Prostate gland (tissue), 2 donors: ENCODE measurements around the gene RMDN3. TPM values are rescaled to one million over a fixed set of nuclear protein-coding genes. Genes with fewer than 3 reads are reported as not detected.
A peak's percentile ranks its signal among the peaks of the same experiment; 100 is the strongest.

ENCODE experiments used
- DNase-seq: peaks from one replicate; pipeline ENCODE4 v3.0.0-alpha.2; 2019; ENCODE audit warnings: low spot score
- H3K27ac ChIP-seq, 2 donors: fragments of 200-600 bp; sonication (generic); 2 replicates each; pipeline ENCODE4 v1.5.1; 2017 to 2019
- H3K27me3 ChIP-seq: fragments of 200-600 bp; sonication (generic); replicated peaks from 2 replicates; pipeline ENCODE4 v1.5.1; 2019; ENCODE audit not compliant: insufficient read depth
- H3K36me3 ChIP-seq, 2 donors: fragments of 200-600 bp; sonication (generic); 1 replicate in 1 of 2; 2 replicates in 1 of 2; pipeline versions ENCODE4 v1.5.1 to v1.8.1; 2017 to 2019
- H3K4me1 ChIP-seq: fragments of 200-600 bp; sonication (generic); replicated peaks from 2 replicates; pipeline ENCODE4 v1.5.1; 2019
- H3K4me3 ChIP-seq, 2 donors: fragments of 200-600 bp; sonication (generic); 2 replicates each; pipeline ENCODE4 v1.5.1; 2017 to 2019
- H3K9me3 ChIP-seq: fragments of 200-600 bp; sonication (generic); 2 replicates; pipeline ENCODE4 v1.5.1; 2017
- CTCF ChIP-seq, 4 experiments: fragments of 200-600 bp in 2 of 4; fragments of 450-650 bp in 2 of 4; sonication (generic) in 2 of 4; IDR thresholded peaks; 1 replicate in 3 of 4; 2 replicates in 1 of 4; pipeline ENCODE4 v1.5.1; 2016 to 2019; ENCODE audit warnings: antibody characterized with exemption in 4 of 4, mild to moderate bottlenecking in 2 of 4, moderate library complexity in 2 of 4
- POLR2A ChIP-seq: fragments of 450-650 bp; IDR thresholded peaks from one replicate; pipeline ENCODE4 v1.6.1; 2016; ENCODE audit warnings: antibody characterized with exemption, mild to moderate bottlenecking
- POLR2AphosphoS5 ChIP-seq: sonication (generic); formaldehyde crosslinking; IDR thresholded peaks from one replicate; pipeline ENCODE4 v1.6.1; 2017; ENCODE audit warnings: antibody characterized with exemption
- WGBS: methylation state at CpG from one replicate; pipeline ENCODE4 v1.1.5; 2018; 5-methylcytosine and 5-hydroxymethylcytosine counted together
- intact Hi-C: fragments of 100-400 bp; cut with DNase I; formaldehyde crosslinking; loops from one replicate; pipeline ENCODE4 v1.14.2; 2022
- total RNA-seq, 2 donors: library from RNA; depleted of rRNA; stranded (reverse); fragments of >200 nt; gene quantifications; one replicate each; pipeline ENCODE4 v1.1.0, GENCODE V29; 2016

The RMDN3 gene
- total RNA-seq = 10 to 100 TPM; 28.2 to 31.9 TPM

- no peaks in the 10 kb centered on the region for H3K27me3 ChIP-seq
- DNase-seq = peak; percentile 91
- H3K9me3 ChIP-seq = no peaks in the 10 kb centered on the region
- intact Hi-C loops = no loop called here
- H3K36me3 ChIP-seq = peaks cover 0 to 9% of the 10 kb centered on the region in 2 donors
- under 1% methylated on average over 64 of the region's 66 CpGs for WGBS
- H3K4me1 ChIP-seq = no peaks in the 10 kb centered on the region
- H3K27ac ChIP-seq = peak within 1 kb of the TSS; percentile 85 to 91
- peak; percentile 94 for TF ChIP-seq POLR2A
- peak in 3 of 4 experiments; percentile 27 to 71 (median 57) for TF ChIP-seq CTCF (IDR thresholded peaks at IDR 0.05)
- peak; percentile 94 for TF ChIP-seq POLR2AphosphoS5
- peak within 1 kb of the TSS; percentile 71 to 74 for H3K4me3 ChIP-seq
Measured at GRCh38 chr15:40754883-40755811, at the start of gene RMDN3. Gene RMDN3 (minus strand): TSS chr15:40755254. CDS start chr15:40754783, 471 bp downstream.

DNA sequence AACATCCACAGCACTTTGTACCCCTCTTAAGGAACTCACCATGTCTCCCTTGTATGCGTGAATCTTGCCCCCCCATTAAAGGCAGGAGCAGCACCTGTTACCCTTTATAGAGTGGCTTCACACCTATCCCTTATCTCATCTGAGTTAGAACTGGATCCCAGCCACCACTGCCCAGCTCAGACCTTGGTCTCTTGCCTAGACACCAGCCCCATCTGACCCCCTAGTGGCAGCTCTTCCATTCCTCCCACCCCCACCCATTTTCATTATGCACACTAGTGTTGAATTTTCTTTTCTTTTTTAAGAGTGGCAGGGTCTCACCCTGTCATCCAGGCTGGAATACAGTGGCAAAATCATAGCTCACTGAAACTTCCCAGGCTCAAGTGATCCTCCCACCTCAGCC lies 48.6 kb upstream of the RMDN3 start:
- H3K4me3 ChIP-seq = no peak overlapping the region
- WGBS = 88% methylated on average over 1 of the region's 1 CpG
- no peaks in the 10 kb centered on the region for H3K9me3 ChIP-seq
- no peak overlapping the region for H3K27ac ChIP-seq
- H3K4me1 ChIP-seq = peaks cover 3% of the 10 kb centered on the region
- no peak for DNase-seq
- intact Hi-C loops = loop anchor here (5.0 kb wide), 1 partner anchor 36 kb away; the partner anchor contains the start of gene C15orf62
- no peak for TF ChIP-seq CTCF (IDR thresholded peaks at IDR 0.05)
- TF ChIP-seq POLR2A = no peak
- TF ChIP-seq POLR2AphosphoS5 = no peak
- no peaks in the 10 kb centered on the region for H3K27me3 ChIP-seq
- no peaks in the 10 kb centered on the region for H3K36me3 ChIP-seq

GRCh38 chr15:40803076-40803475 lies 48.0 kb upstream of the RMDN3 start:
- peaks cover 3% of the 10 kb centered on the region for H3K4me1 ChIP-seq
- TF ChIP-seq CTCF (IDR thresholded peaks at IDR 0.05) (no peak), POLR2AphosphoS5 (no peak), POLR2A (no peak)
- H3K4me3 ChIP-seq = no peak overlapping the region
- 72% methylated on average over 2 of the region's 2 CpGs for WGBS
- H3K9me3 ChIP-seq = no peaks in the 10 kb centered on the region
- H3K27ac ChIP-seq = no peak overlapping the region
- intact Hi-C loops = loop anchor here (5.0 kb wide), 1 partner anchor 36 kb away; the partner anchor contains the start of gene C15orf62
- H3K36me3 ChIP-seq = no peaks in the 10 kb centered on the region
- no peaks in the 10 kb centered on the region for H3K27me3 ChIP-seq
- no peak for DNase-seq

GRCh38 chr15:40799523-40799922 lies 44.5 kb upstream of the RMDN3 start:
- H3K27ac ChIP-seq = no peak overlapping the region
- WGBS = 93% methylated on average over 3 of the region's 3 CpGs
- no peaks in the 10 kb centered on the region for H3K27me3 ChIP-seq
- H3K9me3 ChIP-seq = no peaks in the 10 kb centered on the region
- no peak for DNase-seq
- H3K36me3 ChIP-seq = no peaks in the 10 kb centered on the region
- intact Hi-C loops = no loop called here
- no peaks in the 10 kb centered on the region for H3K4me1 ChIP-seq
- no peak overlapping the region for H3K4me3 ChIP-seq
- TF ChIP-seq CTCF (IDR thresholded peaks at IDR 0.05) (no peak), POLR2AphosphoS5 (no peak), POLR2A (no peak)
